Psoas muscle (tissue), 8 donors: Measurements from ENCODE around the gene GSG1L2. TPM values are rescaled to one million over a fixed set of nuclear protein-coding genes. Genes with fewer than 3 reads are reported as not detected.

Experiments used
- ATAC-seq, 4 donors: fragments of 200-7000 bp; cut with Tn5 transposase; one replicate each; pipeline ENCODE4 v1.9.1; 2020; ENCODE audit warnings: moderate library complexity in 3 of 4, mild to moderate bottlenecking in 2 of 4
- DNase-seq, 2 donors: peaks; one replicate each; pipeline ENCODE4 v3.0.0-alpha.2; 2020
- H3K27ac ChIP-seq: fragments of 200-600 bp; one replicate; pipeline ENCODE4 v1.8.0; 2022
- H3K27me3 ChIP-seq, 3 donors: fragments of 200-600 bp in 1 of 3; one replicate each; pipeline versions ENCODE4 v1.6.1 to v1.8.0; 2013 to 2022; ENCODE audit warnings: low read length in 2 of 3, mild to moderate bottlenecking in 2 of 3, moderate library complexity in 1 of 3; ENCODE audit not compliant: insufficient read depth in 3 of 3
- H3K36me3 ChIP-seq, 2 donors: fragments of 200-600 bp in 1 of 2; one replicate each; pipeline versions ENCODE4 v1.6.1 to v1.8.0; 2013 to 2022; ENCODE audit warnings: low read depth in 1 of 2, mild to moderate bottlenecking in 1 of 2, moderate library complexity in 1 of 2; ENCODE audit not compliant: insufficient read depth in 1 of 2
- H3K4me1 ChIP-seq: fragments of 200-600 bp; one replicate; pipeline ENCODE4 v1.8.0; 2022
- H3K4me3 ChIP-seq: fragments of 200-600 bp; one replicate; pipeline ENCODE4 v1.8.0; 2022; ENCODE audit warnings: mild to moderate bottlenecking
- H3K9me3 ChIP-seq: fragments of 200-600 bp; one replicate; pipeline ENCODE4 v1.8.0; 2022
- CTCF ChIP-seq: fragments of 200-600 bp; IDR thresholded peaks from one replicate; pipeline ENCODE4 v1.8.0; 2022; ENCODE audit warnings: antibody characterized with exemption
- WGBS, 3 donors: extraction: QIAGEN DNeasy Blood & Tissue Kit; methylation state at CpG; one replicate each; pipeline versions ENCODE4 v1.1.6 to v1.1.7; 2013; 5-methylcytosine and 5-hydroxymethylcytosine counted together
- intact Hi-C, 2 donors: fragments of 100-400 bp; cut with DNase I; formaldehyde crosslinking; loops; one replicate each; pipeline versions ENCODE4 v1.11.0 to v1.14.2; 2022
- polyA plus RNA-seq, 3 donors: library from polyadenylated mRNA; stranded (reverse); fragments of 200-250 nt; gene quantifications; one replicate each; pipeline ENCODE4 v1.2.3, GENCODE V29; 2013
- total RNA-seq, 4 donors: library from RNA; stranded (reverse); fragmentation: NEBNext Ultra II Directional in 2 of 4; extraction: Animal tissue kit (Norgen Biotek cat#: 25700) in 2 of 4; gene quantifications; one replicate each; pipeline versions ENCODE4 v1.2.1 to v1.2.4, GENCODE V29; 2021 to 2023
- donor health status: healthy with polysubstance abuse.
- donor health status: DM: no; HTN: no; CAD: no; lungs with moderate emphysema.
- donor health status: Bipolar disorder and iron deficiency.
- donor health status: healthy.
- donor health status: DM: yes; HTN: yes; CAD: no.
- donor health status: DM: no; HTN: no; CAD: no.
- donor health status: DM: no; HTN: no; CAD: no.
- donor health status: DM: yes; HTN: yes; CAD: no.

Gene GSG1L2
- total and polyA plus RNA-seq, 7 donors = not detected

- ATAC-seq (peak in 2 of 4 donors; percentile 37 to 71), DNase-seq (no peak)
- H3K9me3 ChIP-seq = no peaks in the 10 kb centered on the region
- intact Hi-C loops = no loop called here
- H3K27me3 ChIP-seq = no peaks in the 10 kb centered on the region
- H3K27ac ChIP-seq = no peak overlapping the region
- peaks cover 0 to 5% of the 10 kb centered on the region in 2 donors for H3K36me3 ChIP-seq
- H3K4me1 ChIP-seq = peaks cover 11% of the 10 kb centered on the region
- 29 to 56% (median 29%) methylated on average over 4 of the region's 4 CpGs for WGBS, 3 donors
- no peak overlapping the region for H3K4me3 ChIP-seq
- TF ChIP-seq CTCF = no peak
Measured at GRCh38 chr17:9783050-9783449, 38.8 kb downstream of the GSG1L2 start.

DNA sequence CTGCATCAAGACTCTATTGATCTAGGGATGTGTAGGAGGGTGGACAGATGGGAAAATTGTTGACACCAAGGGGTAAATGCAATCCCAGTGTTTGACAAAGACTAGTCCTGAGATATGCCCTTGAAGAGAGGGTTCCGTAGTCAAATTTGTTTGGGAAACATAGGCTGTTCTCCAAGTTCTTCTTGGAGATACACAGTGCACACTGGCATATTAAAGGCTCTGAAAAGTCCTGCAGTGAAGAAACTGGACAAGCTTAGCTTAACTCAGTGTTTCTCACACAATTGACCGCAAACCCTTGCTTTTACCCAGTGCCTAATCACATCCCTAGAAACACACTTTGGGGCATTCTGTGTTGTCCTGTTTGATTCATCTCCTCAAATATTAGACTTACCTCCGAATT is 41.3 kb downstream of the GSG1L2 start:
- intact Hi-C loops = no loop called here
- ATAC-seq = no peak

DNA sequence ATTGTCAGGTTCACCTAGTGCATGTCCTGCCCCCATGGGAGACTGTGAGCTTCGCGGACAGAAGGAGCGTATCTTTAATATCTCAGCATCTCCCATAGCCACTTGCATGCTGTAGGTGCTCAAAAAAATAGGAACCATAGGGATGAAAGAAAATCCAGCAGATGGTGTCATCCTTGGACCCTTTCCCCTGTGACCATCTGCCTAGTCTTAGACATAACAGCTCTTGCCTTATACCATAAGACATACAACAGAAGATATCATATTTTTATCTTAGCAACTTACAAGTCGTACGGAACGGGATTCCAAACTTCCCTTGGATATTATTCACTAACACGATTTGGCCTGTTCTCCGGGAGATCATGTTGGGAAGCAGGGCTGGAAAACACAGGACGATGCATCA is 45.0 kb downstream of the GSG1L2 start:
- Histone ChIP-seq H3K4me1 (no peaks in the 10 kb centered on the region), H3K36me3 (peaks cover 0 to 5% of the 10 kb centered on the region in 2 donors), H3K27ac (no peak overlapping the region), H3K27me3 (no peaks in the 10 kb centered on the region), H3K9me3 (no peaks in the 10 kb centered on the region), H3K4me3 (no peak overlapping the region)
- no peak for DNase-seq
- TF ChIP-seq CTCF = no peak
- intact Hi-C loops = no loop called here
- ATAC-seq = no peak
- 92 to 94% (median 93%) methylated on average over 9 of the region's 9 CpGs for WGBS, 3 donors

More for the DNA sequence above, 41.3 kb downstream of the GSG1L2 start:
- peaks cover 0 to 5% of the 10 kb centered on the region in 2 donors for H3K36me3 ChIP-seq
- no peak for DNase-seq
- WGBS, 3 donors = 89 to 94% (median 92%) methylated on average over 3 of the region's 3 CpGs
- H3K4me1 ChIP-seq = peaks cover 11% of the 10 kb centered on the region
- no peaks in the 10 kb centered on the region for H3K27me3 ChIP-seq
- H3K4me3 ChIP-seq = no peak overlapping the region
- no peak overlapping the region for H3K27ac ChIP-seq
- TF ChIP-seq CTCF = no peak
- no peaks in the 10 kb centered on the region for H3K9me3 ChIP-seq

- no peak for TF ChIP-seq CTCF
- H3K4me1 ChIP-seq = no peaks in the 10 kb centered on the region
- intact Hi-C loops = no loop called here
- no peak overlapping the region for H3K4me3 ChIP-seq
- DNase-seq = no peak
- no peaks in the 10 kb centered on the region for H3K36me3 ChIP-seq
- no peaks in the 10 kb centered on the region for H3K9me3 ChIP-seq
- H3K27ac ChIP-seq = no peak overlapping the region
- WGBS, 3 donors = 59 to 71% (median 62%) methylated on average over 19 of the region's 19 CpGs
- H3K27me3 ChIP-seq = no peaks in the 10 kb centered on the region
- ATAC-seq = no peak
Measured at GRCh38 chr17:9772658-9773057, 49.2 kb downstream of the GSG1L2 start.

DNA sequence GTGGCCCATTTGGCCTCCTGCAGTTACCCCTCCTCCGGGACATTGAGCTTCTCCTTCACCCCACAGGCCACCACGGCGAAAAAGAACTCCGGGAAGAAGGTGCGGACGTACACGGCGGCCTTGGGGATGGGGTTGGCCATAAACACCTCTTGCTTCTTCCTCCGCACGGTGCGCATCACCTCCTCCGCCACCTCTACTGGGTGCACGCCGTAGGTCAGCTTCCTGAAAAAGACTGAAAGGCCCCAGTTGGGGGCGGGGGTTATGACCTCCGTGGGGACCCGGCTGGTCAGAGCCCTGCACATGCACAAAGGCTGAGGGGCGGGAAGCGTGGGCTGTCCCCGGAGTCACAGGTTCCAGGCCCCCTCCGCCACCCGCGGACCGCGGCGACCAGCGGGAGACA is 50.4 kb downstream of the GSG1L2 start:
- peaks cover 0 to 3% (median 0%) of the 10 kb centered on the region in 3 donors for H3K27me3 ChIP-seq
- WGBS, 3 donors = 93 to 95% (median 93%) methylated on average over 27 of the region's 27 CpGs
- intact Hi-C loops = no loop called here
- TF ChIP-seq CTCF = no peak
- no peak overlapping the region for H3K27ac ChIP-seq
- ATAC-seq = no peak
- no peaks in the 10 kb centered on the region for H3K9me3 ChIP-seq
- no peak overlapping the region for H3K4me3 ChIP-seq
- no peak for DNase-seq
- H3K36me3 ChIP-seq = no peaks in the 10 kb centered on the region
- H3K4me1 ChIP-seq = no peaks in the 10 kb centered on the region
